Neural cell (in vitro differentiated cells): ENCODE measurements around the gene MRC1. TPM values are rescaled to one million over a fixed set of nuclear protein-coding genes. Genes with fewer than 3 reads are reported as not detected.

Experiments used
- H2AFZ ChIP-seq: fragments of 200-600, 300-800 bp; sonication (generic), shearing (Covaris generic); 2 replicates; pipeline ENCODE4 v1.6.0; 2014; ENCODE audit warnings: low read depth, mild to moderate bottlenecking, antibody characterized with exemption, low read length, moderate library complexity
- H3F3A ChIP-seq: fragments of 200-600 bp; shearing (Covaris generic); 2 replicates; pipeline ENCODE4 v1.6.1; 2016; ENCODE audit warnings: mild to moderate bottlenecking, moderate library complexity, mixed read lengths, antibody characterized with exemption, low read length; ENCODE audit not compliant: insufficient read depth, poor library complexity, severe bottlenecking
- H3K27ac ChIP-seq: fragments of 200-600, 300-800 bp; sonication (generic), shearing (Covaris generic); 2 replicates; pipeline ENCODE4 v1.5.1; 2014; ENCODE audit warnings: mild to moderate bottlenecking, low read length, moderate library complexity
- H3K27me3 ChIP-seq: fragments of 300-800, 200-600 bp; sonication (generic), shearing (Covaris generic); 2 replicates; pipeline ENCODE4 v1.6.0; 2014; ENCODE audit warnings: mild to moderate bottlenecking, low read depth, low read length, moderate library complexity; ENCODE audit not compliant: insufficient read depth
- H3K36me3 ChIP-seq: fragments of 300-800, 200-600 bp; sonication (generic), shearing (Covaris generic); 2 replicates; pipeline ENCODE4 v1.5.1; 2014; ENCODE audit warnings: mild to moderate bottlenecking, antibody characterized with exemption, low read length, moderate library complexity; ENCODE audit not compliant: insufficient read depth
- H3K4me2 ChIP-seq: fragments of 300-800, 200-600 bp; sonication (generic), shearing (Covaris generic); 2 replicates; pipeline ENCODE4 v1.6.0; 2014; ENCODE audit warnings: mild to moderate bottlenecking, low read length
- H3K4me3 ChIP-seq: fragments of 300-800, 200-600 bp; sonication (generic), shearing (Covaris generic); 2 replicates; pipeline ENCODE4 v1.5.1; 2014; ENCODE audit warnings: mild to moderate bottlenecking, low read length, moderate library complexity
- H3K79me2 ChIP-seq: fragments of 200-600 bp; shearing (Covaris generic); replicated peaks from 2 replicates; pipeline ENCODE4 v1.6.0; 2014; ENCODE audit warnings: mild to moderate bottlenecking, low read length, moderate library complexity; ENCODE audit not compliant: insufficient read depth
- H3K9ac ChIP-seq: fragments of 300-800, 200-600 bp; sonication (generic), shearing (Covaris generic); 2 replicates; pipeline ENCODE4 v1.6.1; 2016; ENCODE audit warnings: mild to moderate bottlenecking, low read length, mixed read lengths
- H3K9me2 ChIP-seq: fragments of 200-600 bp; shearing (Covaris generic); 2 replicates; pipeline ENCODE4 v1.6.1; 2016; ENCODE audit warnings: mild to moderate bottlenecking, low read length, mixed read lengths; ENCODE audit not compliant: insufficient read depth
- H3K9me3 ChIP-seq: fragments of 200-600, 300-800 bp; sonication (generic), shearing (Covaris generic); 2 replicates; pipeline ENCODE4 v1.6.1; 2016; ENCODE audit warnings: mild to moderate bottlenecking, mixed run types, low read length, moderate library complexity, mixed read lengths
- H4K20me1 ChIP-seq: fragments of 200-600 bp; shearing (Covaris generic); 2 replicates; pipeline ENCODE4 v1.6.1; 2016; ENCODE audit warnings: mild to moderate bottlenecking, mixed run types; ENCODE audit not compliant: insufficient read depth
- EP300 ChIP-seq: fragments of 450-650 bp; conservative IDR thresholded peaks from 2 replicates; pipeline ENCODE4 v1.6.1; 2014; ENCODE audit warnings: antibody characterized with exemption, mild to moderate bottlenecking, moderate library complexity; ENCODE audit not compliant: poor library complexity, severe bottlenecking
- EZH2 ChIP-seq: fragments of 200-600, 300-800 bp; shearing (Covaris generic), sonication (generic); IDR thresholded peaks from 2 replicates; pipeline ENCODE4 v1.6.1; 2014; ENCODE audit warnings: antibody characterized with exemption, low read length, borderline replicate concordance, mild to moderate bottlenecking; ENCODE audit not compliant: insufficient read depth, poor library complexity, severe bottlenecking
- MXI1 ChIP-seq: fragments of 450-650 bp; conservative IDR thresholded peaks from 2 replicates; pipeline ENCODE4 v1.6.1; 2014; ENCODE audit warnings: antibody characterized with exemption, mild to moderate bottlenecking; ENCODE audit not compliant: poor library complexity, severe bottlenecking
- POLR2AphosphoS5 ChIP-seq: IDR thresholded peaks from 2 replicates; pipeline ENCODE4 v1.6.1; 2012
- RAD21 ChIP-seq: fragments of 450-650 bp; conservative IDR thresholded peaks from 2 replicates; pipeline ENCODE4 v1.6.1; 2014; ENCODE audit warnings: antibody characterized with exemption, mild to moderate bottlenecking, moderate library complexity
- SMC3 ChIP-seq: fragments of 450-650 bp; conservative IDR thresholded peaks from 2 replicates; pipeline ENCODE4 v1.6.1; 2014; ENCODE audit warnings: antibody characterized with exemption, mild to moderate bottlenecking, moderate library complexity; ENCODE audit not compliant: poor library complexity
- TAF1 ChIP-seq: IDR thresholded peaks from 2 replicates; pipeline ENCODE4 v1.6.1; 2012; ENCODE audit warnings: low read depth
- polyA plus RNA-seq: library from polyadenylated mRNA; depleted of rRNA; stranded (reverse); fragments of >200 nt; gene quantifications from 2 replicates; pipeline ENCODE4 v1.2.3, GENCODE V29; 2014
- TF ChIP-seq, protein P1 (sequence below): fragments of 450-650 bp; IDR thresholded peaks from 2 replicates; pipeline ENCODE4 v1.5.1; 2014; ENCODE audit warnings: antibody characterized with exemption, mild to moderate bottlenecking, moderate library complexity; ENCODE audit not compliant: poor library complexity, severe bottlenecking
- TF ChIP-seq, protein P2 (sequence below): IDR thresholded peaks from 2 replicates; pipeline ENCODE4 v1.6.1; 2012; ENCODE audit warnings: borderline replicate concordance

Gene MRC1
- polyA plus RNA-seq, 1 donor from 2014 or later, result not detected

GRCh38 chr10:17831896-17832295 lies 22.7 kb downstream of the MRC1 start:
- Histone ChIP-seq H3K4me3 (no peak overlapping the region), H3K9ac (no peak overlapping the region), H3K9me2 (no peaks in the 10 kb centered on the region), H3K79me2 (no peaks in the 10 kb centered on the region), H3K27me3 (no peaks in the 10 kb centered on the region), H3K4me2 (no peak overlapping the region), H4K20me1 (no peaks in the 10 kb centered on the region), H3K36me3 (no peaks in the 10 kb centered on the region), H3K27ac (no peak overlapping the region), H3F3A (no peaks in the 10 kb centered on the region), H2AFZ (no peak overlapping the region), H3K9me3 (no peaks in the 10 kb centered on the region)
- no peak for TF ChIP-seq SMC3
- TF ChIP-seq MXI1, result no peak
- no peak for TF ChIP-seq TAF1
- TF ChIP-seq, protein P1, sequence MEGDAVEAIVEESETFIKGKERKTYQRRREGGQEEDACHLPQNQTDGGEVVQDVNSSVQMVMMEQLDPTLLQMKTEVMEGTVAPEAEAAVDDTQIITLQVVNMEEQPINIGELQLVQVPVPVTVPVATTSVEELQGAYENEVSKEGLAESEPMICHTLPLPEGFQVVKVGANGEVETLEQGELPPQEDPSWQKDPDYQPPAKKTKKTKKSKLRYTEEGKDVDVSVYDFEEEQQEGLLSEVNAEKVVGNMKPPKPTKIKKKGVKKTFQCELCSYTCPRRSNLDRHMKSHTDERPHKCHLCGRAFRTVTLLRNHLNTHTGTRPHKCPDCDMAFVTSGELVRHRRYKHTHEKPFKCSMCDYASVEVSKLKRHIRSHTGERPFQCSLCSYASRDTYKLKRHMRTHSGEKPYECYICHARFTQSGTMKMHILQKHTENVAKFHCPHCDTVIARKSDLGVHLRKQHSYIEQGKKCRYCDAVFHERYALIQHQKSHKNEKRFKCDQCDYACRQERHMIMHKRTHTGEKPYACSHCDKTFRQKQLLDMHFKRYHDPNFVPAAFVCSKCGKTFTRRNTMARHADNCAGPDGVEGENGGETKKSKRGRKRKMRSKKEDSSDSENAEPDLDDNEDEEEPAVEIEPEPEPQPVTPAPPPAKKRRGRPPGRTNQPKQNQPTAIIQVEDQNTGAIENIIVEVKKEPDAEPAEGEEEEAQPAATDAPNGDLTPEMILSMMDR, result no peak
- no peak for TF ChIP-seq RAD21
- no peak for TF ChIP-seq EZH2
- TF ChIP-seq POLR2AphosphoS5, result no peak
- TF ChIP-seq EP300, result no peak
- TF ChIP-seq, protein P2, sequence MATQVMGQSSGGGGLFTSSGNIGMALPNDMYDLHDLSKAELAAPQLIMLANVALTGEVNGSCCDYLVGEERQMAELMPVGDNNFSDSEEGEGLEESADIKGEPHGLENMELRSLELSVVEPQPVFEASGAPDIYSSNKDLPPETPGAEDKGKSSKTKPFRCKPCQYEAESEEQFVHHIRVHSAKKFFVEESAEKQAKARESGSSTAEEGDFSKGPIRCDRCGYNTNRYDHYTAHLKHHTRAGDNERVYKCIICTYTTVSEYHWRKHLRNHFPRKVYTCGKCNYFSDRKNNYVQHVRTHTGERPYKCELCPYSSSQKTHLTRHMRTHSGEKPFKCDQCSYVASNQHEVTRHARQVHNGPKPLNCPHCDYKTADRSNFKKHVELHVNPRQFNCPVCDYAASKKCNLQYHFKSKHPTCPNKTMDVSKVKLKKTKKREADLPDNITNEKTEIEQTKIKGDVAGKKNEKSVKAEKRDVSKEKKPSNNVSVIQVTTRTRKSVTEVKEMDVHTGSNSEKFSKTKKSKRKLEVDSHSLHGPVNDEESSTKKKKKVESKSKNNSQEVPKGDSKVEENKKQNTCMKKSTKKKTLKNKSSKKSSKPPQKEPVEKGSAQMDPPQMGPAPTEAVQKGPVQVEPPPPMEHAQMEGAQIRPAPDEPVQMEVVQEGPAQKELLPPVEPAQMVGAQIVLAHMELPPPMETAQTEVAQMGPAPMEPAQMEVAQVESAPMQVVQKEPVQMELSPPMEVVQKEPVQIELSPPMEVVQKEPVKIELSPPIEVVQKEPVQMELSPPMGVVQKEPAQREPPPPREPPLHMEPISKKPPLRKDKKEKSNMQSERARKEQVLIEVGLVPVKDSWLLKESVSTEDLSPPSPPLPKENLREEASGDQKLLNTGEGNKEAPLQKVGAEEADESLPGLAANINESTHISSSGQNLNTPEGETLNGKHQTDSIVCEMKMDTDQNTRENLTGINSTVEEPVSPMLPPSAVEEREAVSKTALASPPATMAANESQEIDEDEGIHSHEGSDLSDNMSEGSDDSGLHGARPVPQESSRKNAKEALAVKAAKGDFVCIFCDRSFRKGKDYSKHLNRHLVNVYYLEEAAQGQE, result no peak

GRCh38 chr10:17833656-17834055 lies 24.5 kb downstream of the MRC1 start:
- Histone ChIP-seq H3F3A (no peaks in the 10 kb centered on the region), H4K20me1 (no peaks in the 10 kb centered on the region), H3K9me2 (no peaks in the 10 kb centered on the region), H3K27me3 (no peaks in the 10 kb centered on the region), H2AFZ (no peak overlapping the region), H3K4me3 (no peak overlapping the region), H3K9me3 (no peaks in the 10 kb centered on the region), H3K27ac (no peak overlapping the region), H3K4me2 (no peak overlapping the region), H3K36me3 (no peaks in the 10 kb centered on the region), H3K9ac (no peak overlapping the region), H3K79me2 (no peaks in the 10 kb centered on the region)
- TF ChIP-seq TAF1, result no peak
- TF ChIP-seq, protein P1, result no peak
- no peak for TF ChIP-seq EZH2
- no peak for TF ChIP-seq EP300
- TF ChIP-seq POLR2AphosphoS5, result no peak
- no peak for TF ChIP-seq MXI1
- TF ChIP-seq SMC3, result no peak
- TF ChIP-seq, protein P2, result no peak
- no peak for TF ChIP-seq RAD21
